Ectodermal cell (in vitro differentiated cells): Measurements from ENCODE around the gene KDM5C. TPM values are rescaled to one million over a fixed set of nuclear protein-coding genes. Genes with fewer than 3 reads are reported as not detected.

Source experiments
- H3K27ac ChIP-seq: 2 replicates; pipeline ENCODE4 v1.7.0; 2013; ENCODE audit warnings: mild to moderate bottlenecking, low read depth, low read length; ENCODE audit not compliant: insufficient read depth, poor library complexity, severe bottlenecking
- H3K27me3 ChIP-seq: 2 replicates; pipeline ENCODE4 v1.7.0; 2013; ENCODE audit warnings: mild to moderate bottlenecking, low read length; ENCODE audit not compliant: insufficient read depth, control insufficient read depth, poor library complexity, severe bottlenecking
- H3K36me3 ChIP-seq: one replicate; pipeline ENCODE4 v1.7.0; 2013; ENCODE audit warnings: low read length; ENCODE audit not compliant: control insufficient read depth, insufficient read depth
- H3K4me1 ChIP-seq: one replicate; pipeline ENCODE4 v1.7.0; 2013; ENCODE audit warnings: low read length; ENCODE audit not compliant: control insufficient read depth, insufficient read depth
- H3K4me3 ChIP-seq: 2 replicates; pipeline ENCODE4 v1.7.0; 2013; ENCODE audit warnings: low read depth, low read length, control low read depth; ENCODE audit not compliant: insufficient read depth
- H3K9me3 ChIP-seq: 2 replicates; pipeline ENCODE4 v1.7.0; 2013; ENCODE audit warnings: mild to moderate bottlenecking, low read length, moderate library complexity; ENCODE audit not compliant: control insufficient read depth
- WGBS, 2 experiments: methylation state at CpG; one replicate each; pipeline ENCODE4 v1.1.7; 2013; ENCODE audit warnings: missing lambda C conversion rate in 2 of 2; 5-methylcytosine and 5-hydroxymethylcytosine counted together
- polyA plus RNA-seq, 4 experiments: library from polyadenylated mRNA; stranded (reverse); fragments of 50-300 nt; gene quantifications; one replicate each; pipeline ENCODE4 v1.2.3, GENCODE V29; 2013

Gene KDM5C
- polyA plus RNA-seq (2013, experiment 1 of 4): 77.5 TPM
- 77.4 TPM for polyA plus RNA-seq (2013, experiment 2 of 4)
- polyA plus RNA-seq (2013, experiment 3 of 4): 54.0 TPM
- 59.3 TPM for polyA plus RNA-seq (2013, experiment 4 of 4)

DNA sequence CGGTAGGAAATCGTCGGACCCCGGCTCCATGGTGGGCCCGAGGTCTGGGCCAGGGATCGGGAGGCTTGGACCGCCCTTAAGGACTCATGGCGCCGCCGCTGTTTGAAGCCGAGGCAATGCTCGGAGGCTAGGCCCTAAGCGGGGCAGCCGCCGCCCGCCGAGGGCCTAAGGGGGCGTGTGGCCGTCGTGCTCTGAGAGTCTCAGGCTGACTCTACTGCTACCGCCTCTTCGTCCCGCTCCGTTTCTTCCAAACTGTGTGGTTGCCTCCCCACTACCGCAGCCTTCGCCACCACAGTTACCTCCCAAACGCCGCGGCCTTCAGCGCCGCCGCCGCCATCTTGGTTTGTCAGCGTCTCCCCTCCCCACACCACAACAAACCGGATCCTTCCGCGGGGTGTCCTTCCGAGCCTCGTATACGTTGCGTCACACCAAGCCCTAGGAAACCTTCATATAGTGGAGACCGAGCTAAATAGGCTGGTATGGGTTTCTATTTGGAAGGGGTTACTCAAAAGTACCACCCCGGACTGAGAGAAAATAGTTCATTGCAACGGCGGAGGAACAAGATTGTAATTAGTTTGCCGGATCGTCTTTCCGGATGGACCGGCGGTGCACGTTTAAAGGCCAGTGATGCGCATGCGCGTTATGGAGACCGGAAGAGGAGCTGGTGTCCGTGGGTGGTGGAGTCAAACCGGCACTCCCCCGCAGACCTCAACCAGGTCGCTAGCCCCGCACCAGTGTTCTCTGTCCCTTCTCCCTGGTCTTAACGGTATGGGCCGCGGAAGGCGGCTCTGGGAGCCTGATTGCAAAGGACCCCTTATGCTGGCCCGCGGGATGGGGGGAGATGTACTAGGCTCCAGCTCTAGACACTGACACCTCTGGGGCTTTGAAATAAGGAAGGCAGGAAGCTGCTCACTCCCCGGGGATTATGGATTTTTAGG is at the start of gene KDM5C:
Gene KDM5C, minus strand, starts transcription at position 348 of the 938 bp plus-strand sequence. Its CDS starts 318 bp downstream, at position 30.
- WGBS, 2 experiments: 0% methylated on average over 67 of the region's 67 CpGs
- peak within 1 kb of the TSS; percentile 82 for H3K4me3 ChIP-seq

DNA sequence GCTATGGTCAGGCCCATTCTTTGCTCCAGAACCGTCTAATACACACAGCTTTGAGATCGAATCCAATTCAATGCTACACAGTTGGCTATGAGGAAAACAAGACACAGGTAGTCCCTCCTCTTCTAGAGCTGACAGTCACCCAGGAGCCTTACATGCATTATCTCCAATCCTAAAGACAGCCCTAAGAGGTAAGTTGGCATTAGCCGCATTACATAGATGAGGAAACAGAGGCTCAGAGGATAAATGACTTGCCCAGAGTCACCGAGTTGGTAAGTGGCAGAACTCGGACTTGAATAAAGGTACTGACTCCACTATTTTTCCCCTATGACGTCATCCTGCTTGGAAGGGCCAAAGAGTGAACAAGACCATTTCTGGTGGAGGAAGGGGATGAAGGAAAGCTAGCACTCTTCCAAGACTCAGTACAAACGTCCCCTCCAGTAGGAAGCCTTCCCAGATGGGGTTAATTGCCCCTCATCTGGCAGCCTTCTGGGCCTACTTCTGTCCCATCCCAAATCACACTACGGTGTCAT is 47.9 kb upstream of the KDM5C start:
- no peaks in the 10 kb centered on the region for H3K4me1 ChIP-seq
- H3K27me3 ChIP-seq: no peaks in the 10 kb centered on the region
- H3K36me3 ChIP-seq: no peaks in the 10 kb centered on the region
- WGBS, 2 experiments: 81 to 82% methylated on average over 8 of the region's 8 CpGs
- no peak overlapping the region for H3K27ac ChIP-seq
- H3K4me3 ChIP-seq: no peak overlapping the region
- no peaks in the 10 kb centered on the region for H3K9me3 ChIP-seq

More for the DNA sequence above, at the start of gene KDM5C:
- Histone ChIP-seq H3K27me3 (no peaks in the 10 kb centered on the region), H3K4me1 (peaks cover 10% of the 10 kb centered on the region), H3K9me3 (no peaks in the 10 kb centered on the region), H3K27ac (peak within 1 kb of the TSS; percentile 90), H3K36me3 (peaks cover 3% of the 10 kb centered on the region)

DNA sequence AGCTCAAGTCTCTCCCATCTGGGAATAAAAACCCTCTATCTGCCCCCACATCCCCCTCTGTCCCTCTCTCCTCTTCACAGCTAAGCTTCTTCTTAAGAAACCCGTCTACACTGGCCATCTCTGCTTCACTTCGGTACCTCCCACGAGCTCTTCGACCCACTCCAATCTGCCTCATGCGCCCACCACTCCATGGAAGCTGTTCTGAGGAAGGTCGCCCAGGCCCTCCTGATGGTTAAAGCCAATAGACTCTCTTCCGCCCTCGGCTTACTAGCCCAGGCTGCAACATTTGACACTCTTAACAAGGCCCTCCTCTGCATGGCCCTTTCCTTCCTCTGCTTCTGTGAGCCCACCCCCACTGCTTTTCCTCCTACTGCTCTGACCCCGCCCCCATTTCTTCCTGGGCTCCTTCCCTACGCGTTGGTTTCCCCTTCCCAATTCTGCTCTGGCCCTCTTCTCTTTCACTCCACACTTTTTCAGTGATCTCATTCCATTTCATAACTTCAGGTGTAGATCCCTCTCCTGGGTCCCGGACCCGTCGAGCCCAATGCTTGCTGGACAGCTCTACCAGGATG is 44.6 kb upstream of the KDM5C start:
- H3K4me1 ChIP-seq: no peaks in the 10 kb centered on the region
- no peak overlapping the region for H3K27ac ChIP-seq
- 81 to 82% methylated on average over 14 of the region's 14 CpGs for WGBS, 2 experiments
- no peaks in the 10 kb centered on the region for H3K9me3 ChIP-seq
- H3K27me3 ChIP-seq: no peaks in the 10 kb centered on the region
- no peaks in the 10 kb centered on the region for H3K36me3 ChIP-seq
- H3K4me3 ChIP-seq: no peak overlapping the region

DNA sequence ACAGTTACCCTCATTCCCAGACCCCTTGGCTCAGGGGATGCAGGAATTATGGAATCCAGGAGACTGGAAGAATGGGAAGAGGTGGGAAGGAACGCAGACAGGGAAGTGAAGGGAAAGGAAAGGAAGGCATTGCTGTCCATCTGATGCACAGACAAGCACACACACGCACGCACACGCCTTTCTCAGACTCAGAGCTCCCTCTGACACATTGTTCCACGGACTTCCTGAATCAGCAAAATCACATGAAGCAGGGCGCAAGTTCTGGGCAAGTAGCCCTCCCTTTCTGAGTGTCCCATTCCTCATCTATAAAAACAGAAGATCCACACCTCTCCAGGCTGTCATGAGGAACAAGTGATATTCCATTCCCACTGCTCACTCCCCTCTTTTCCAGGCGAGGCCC is 43.2 kb upstream of the KDM5C start:
- Histone ChIP-seq H3K36me3 (no peaks in the 10 kb centered on the region), H3K4me3 (no peak overlapping the region), H3K9me3 (no peaks in the 10 kb centered on the region), H3K27ac (no peak overlapping the region), H3K27me3 (no peaks in the 10 kb centered on the region), H3K4me1 (no peaks in the 10 kb centered on the region)
- 93 to 95% methylated on average over 7 of the region's 7 CpGs for WGBS, 2 experiments

DNA sequence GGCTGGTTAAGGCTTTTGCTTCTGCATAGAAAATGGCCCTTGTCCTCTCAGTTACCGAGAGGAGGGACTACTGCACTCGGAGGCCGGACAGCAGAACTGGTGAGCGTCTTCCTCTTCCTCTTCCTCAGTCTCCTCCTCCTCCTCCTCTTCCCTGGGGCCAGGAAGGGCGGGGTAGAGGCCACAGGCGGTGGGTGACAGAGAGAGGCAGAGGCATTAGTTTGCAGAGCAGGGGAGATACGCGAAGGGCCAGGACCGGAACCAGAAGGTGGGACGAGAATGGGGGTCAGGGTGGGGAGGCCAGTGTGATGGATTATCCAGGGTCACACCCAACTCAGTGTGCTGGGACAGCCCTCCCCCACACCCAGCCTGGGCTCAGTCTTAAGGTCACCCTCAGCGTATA is 41.9 kb upstream of the KDM5C start:
- Histone ChIP-seq H3K9me3 (no peaks in the 10 kb centered on the region), H3K27me3 (no peaks in the 10 kb centered on the region), H3K27ac (no peak overlapping the region), H3K36me3 (no peaks in the 10 kb centered on the region), H3K4me3 (no peak overlapping the region), H3K4me1 (no peaks in the 10 kb centered on the region)
- 82 to 85% methylated on average over 10 of the region's 11 CpGs for WGBS, 2 experiments

DNA sequence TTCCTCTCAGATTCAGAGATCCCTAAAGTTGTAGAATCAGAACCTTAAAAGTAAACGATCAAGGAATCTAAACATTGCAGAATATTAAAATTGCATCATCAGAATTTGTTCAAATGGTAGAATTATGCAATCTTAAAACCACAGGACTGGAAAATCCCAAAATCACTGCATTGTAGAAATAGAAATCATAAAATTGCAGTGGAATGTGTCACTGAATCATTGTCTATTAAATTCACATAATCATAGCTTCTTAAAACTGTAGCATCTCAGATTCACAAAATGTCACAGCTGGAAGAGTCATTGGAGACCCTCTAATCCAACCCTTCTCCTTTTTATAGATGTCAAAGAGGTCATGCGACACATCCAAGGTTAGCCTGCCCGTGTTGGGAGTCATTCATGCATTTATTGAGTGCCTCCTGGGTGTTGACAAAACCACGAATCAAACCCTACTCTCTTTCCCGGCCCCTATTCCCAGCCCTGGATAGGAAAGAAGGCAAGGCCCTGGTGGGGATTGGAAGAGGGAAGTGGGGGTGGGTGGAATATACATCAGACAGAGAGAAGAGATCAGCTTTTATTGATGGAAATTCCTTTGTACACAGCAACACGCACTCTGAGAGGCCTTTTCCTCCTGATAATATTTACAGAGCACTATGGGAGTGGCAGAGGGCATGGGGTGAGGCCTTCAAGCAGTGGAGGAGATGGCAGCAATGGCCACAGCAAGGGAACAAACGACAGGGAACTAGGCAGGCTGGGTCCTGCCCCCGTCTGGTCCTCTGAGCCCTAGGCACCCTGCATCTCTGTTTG is 41.0 kb upstream of the KDM5C start:
- H3K4me1 ChIP-seq: no peaks in the 10 kb centered on the region
- H3K27me3 ChIP-seq: no peaks in the 10 kb centered on the region
- H3K4me3 ChIP-seq: no peak overlapping the region
- H3K9me3 ChIP-seq: no peaks in the 10 kb centered on the region
- H3K27ac ChIP-seq: no peak overlapping the region
- no peaks in the 10 kb centered on the region for H3K36me3 ChIP-seq
- 88% methylated on average over 6 to 8 of the region's 8 CpGs for WGBS, 2 experiments

DNA sequence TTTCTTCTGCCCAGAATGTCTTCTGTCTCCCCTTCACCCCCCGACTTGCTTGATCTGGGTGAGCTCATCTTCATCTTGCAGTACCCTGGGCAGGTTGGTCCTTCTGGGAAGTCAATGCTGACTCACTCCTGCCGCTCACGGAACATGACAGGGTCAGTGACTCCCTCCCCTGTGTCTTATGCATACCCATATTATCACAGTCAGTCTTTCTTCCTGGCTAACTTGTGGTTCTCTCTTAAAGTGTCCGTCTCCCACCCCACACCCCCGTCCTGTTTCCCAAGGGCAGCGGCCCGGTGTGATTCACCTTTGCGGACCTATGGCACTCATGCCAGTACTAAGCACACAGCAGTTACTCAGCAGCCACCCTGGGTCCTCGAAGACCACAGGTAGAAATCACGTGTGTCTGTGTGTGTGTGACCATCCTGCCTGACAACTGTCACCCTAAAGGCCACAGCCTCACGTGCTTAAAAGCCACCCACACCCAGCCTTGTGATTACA is 38.6 kb upstream of the KDM5C start:
- Histone ChIP-seq H3K36me3 (no peaks in the 10 kb centered on the region), H3K4me1 (no peaks in the 10 kb centered on the region), H3K27ac (no peak overlapping the region), H3K9me3 (no peaks in the 10 kb centered on the region), H3K27me3 (no peaks in the 10 kb centered on the region), H3K4me3 (no peak overlapping the region)
- 84 to 89% methylated on average over 11 of the region's 11 CpGs for WGBS, 2 experiments

DNA sequence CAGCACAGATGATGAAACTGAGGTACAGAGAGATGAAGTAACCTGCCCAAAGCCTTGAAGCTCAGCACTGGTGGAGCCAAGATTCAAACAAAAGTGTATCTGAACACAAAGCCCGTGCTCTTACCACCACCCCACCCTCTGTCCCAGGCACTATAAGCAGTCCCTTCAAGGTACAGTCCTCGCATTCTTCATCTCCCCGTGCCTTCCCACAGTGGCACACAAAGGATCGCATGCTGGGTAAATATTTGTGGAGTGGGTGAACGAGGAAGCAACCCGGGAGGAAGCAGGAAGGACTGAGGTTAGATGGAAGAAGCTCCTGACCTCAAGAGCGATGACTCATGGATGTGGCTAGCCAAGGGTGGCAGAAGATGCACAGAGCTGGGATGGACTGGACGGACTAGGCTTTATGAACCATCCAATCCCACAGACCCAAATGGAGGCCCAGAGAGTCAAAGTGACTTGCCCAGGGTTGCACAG is 37.9 kb upstream of the KDM5C start:
- Histone ChIP-seq H3K4me1 (no peaks in the 10 kb centered on the region), H3K27ac (no peak overlapping the region), H3K36me3 (no peaks in the 10 kb centered on the region), H3K4me3 (no peak overlapping the region), H3K9me3 (no peaks in the 10 kb centered on the region), H3K27me3 (no peaks in the 10 kb centered on the region)
- 68 to 74% methylated on average over 8 of the region's 8 CpGs for WGBS, 2 experiments

DNA sequence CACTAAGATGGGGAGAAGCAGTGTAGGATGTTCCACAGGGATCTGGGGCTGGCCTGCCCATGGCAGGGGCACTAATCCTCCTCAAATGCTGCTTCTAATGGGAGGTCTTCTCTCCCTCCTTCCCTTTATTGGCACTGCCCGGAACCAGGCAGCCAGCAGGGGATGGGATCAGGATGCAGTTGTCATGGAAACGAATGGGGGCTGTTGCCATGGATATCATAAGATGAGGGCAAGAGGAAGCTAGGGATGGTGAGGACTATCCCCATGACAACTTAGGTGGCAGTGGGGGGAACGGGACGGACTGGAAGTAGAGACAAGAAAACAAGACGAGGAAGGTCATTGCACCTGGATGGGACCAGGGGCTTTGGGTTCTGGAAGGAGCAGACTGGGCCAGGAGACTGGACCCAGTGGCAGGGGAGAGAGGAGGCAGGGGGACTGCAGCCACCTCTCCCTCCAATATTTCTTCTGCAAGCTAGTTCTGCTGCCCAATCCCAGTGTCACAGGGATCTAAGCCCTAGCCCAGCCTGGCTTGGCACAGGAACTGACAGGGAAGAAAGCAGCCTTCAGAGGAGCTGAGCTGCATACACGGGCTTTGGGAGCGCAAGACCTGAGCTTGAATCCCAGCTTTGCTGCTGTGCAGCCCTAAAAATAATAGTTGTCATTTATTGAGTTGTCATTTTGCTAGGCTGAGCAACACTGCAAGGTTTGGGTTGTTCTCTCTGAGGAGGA is 37.3 kb upstream of the KDM5C start:
- Histone ChIP-seq H3K36me3 (no peaks in the 10 kb centered on the region), H3K4me1 (no peaks in the 10 kb centered on the region), H3K9me3 (no peaks in the 10 kb centered on the region), H3K27ac (no peak overlapping the region), H3K27me3 (no peaks in the 10 kb centered on the region), H3K4me3 (no peak overlapping the region)
- WGBS, 2 experiments: 83 to 84% methylated on average over 7 of the region's 7 CpGs
